H1 (cell line): ENCODE measurements around the gene APOC3.

Experiments
- CREB1 ChIP-seq: IDR thresholded peaks from 2 replicates; pipeline ENCODE4 v1.6.1; 2012; ENCODE audit warnings: inconsistent platforms
- CTCF ChIP-seq, 3 experiments: IDR thresholded peaks; 1 replicate in 2 of 3; 2 replicates in 1 of 3; pipeline versions ENCODE4 v1.5.1 to v1.6.1; 2011; ENCODE audit warnings: low read length in 3 of 3, mild to moderate bottlenecking in 3 of 3, inconsistent platforms in 2 of 3, low read depth in 1 of 3, moderate library complexity in 1 of 3; ENCODE audit not compliant: insufficient read depth in 1 of 3; ENCODE audit errors: control extremely low read depth in 1 of 3
- RNF2 ChIP-seq: fragments of 200-900, 300-1000 bp; sonication (generic); IDR thresholded peaks from 2 replicates; pipeline ENCODE4 v1.7.1; 2016; ENCODE audit warnings: borderline replicate concordance, low read depth, mild to moderate bottlenecking, antibody characterized with exemption, low read length; ENCODE audit not compliant: poor library complexity, severe bottlenecking; ENCODE audit errors: missing control alignments
- YY1 ChIP-seq: IDR thresholded peaks from 2 replicates; pipeline ENCODE4 v1.6.1; 2011; ENCODE audit warnings: low read depth, mild to moderate bottlenecking, low read length

GRCh38 chr11:116813170-116813569 lies 16.5 kb upstream of the APOC3 start:
- no peak for TF ChIP-seq CREB1
- TF ChIP-seq CTCF (IDR thresholded peaks at IDR 0.05; ENCODE audit: control extremely low read depth in 1 of 3, insufficient read depth in 1 of 3, low read depth in 1 of 3, low read length in 3 of 3), result no peak
- TF ChIP-seq RNF2, result no peak
- TF ChIP-seq YY1, result no peak
